Stimulated activated CD8-positive, alpha-beta memory T cell treated with anti-CD3 and anti-CD28 coated beads, Interleukin-4, amount 100 ng/mL, for 48 hours (primary cell): ENCODE results near the gene LRP11.
"Not testable (repeated sequence)": the region's sequence is repeated elsewhere in the genome, so short reads cannot be mapped to it uniquely, and the experiment has no call there.

Experiments used
- DNase-seq: peaks from one replicate; pipeline ENCODE4 v3.0.0-alpha.2; 2020

LRP11 gene

GRCh38 chr6:149867876-149868640 lies 3.9 kb upstream of the LRP11 start:
- DNase-seq: no peak

- DNase-seq: no peak
Measured at GRCh38 chr6:149864578-149865535, 698 bp upstream of the LRP11 start.

GRCh38 chr6:149862922-149863697 lies 1.0 kb downstream of the LRP11 start:
- DNase-seq: peak; percentile 53

- DNase-seq: not testable (repeated sequence)
Measured at GRCh38 chr6:149862424-149862738, 1.8 kb downstream of the LRP11 start.

- DNase-seq: no peak
Measured at GRCh38 chr6:149861603-149862423, 2.3 kb downstream of the LRP11 start.

- DNase-seq: no peak
Measured at GRCh38 chr6:149860834-149861602, 3.1 kb downstream of the LRP11 start.

GRCh38 chr6:149860513-149860833 lies 3.7 kb downstream of the LRP11 start:
- DNase-seq: no peak

- no peak for DNase-seq
Measured at GRCh38 chr6:149859938-149860337, 4.2 kb downstream of the LRP11 start.

- no peak for DNase-seq
Measured at GRCh38 chr6:149859368-149859767, 4.8 kb downstream of the LRP11 start.

GRCh38 chr6:149857541-149857940 lies 6.6 kb downstream of the LRP11 start:
- no peak for DNase-seq

- no peak for DNase-seq
Measured at GRCh38 chr6:149856256-149856994, 7.7 kb downstream of the LRP11 start.

GRCh38 chr6:149855741-149856140 lies 8.4 kb downstream of the LRP11 start:
- DNase-seq: no peak

GRCh38 chr6:149855040-149855654 lies 9.0 kb downstream of the LRP11 start:
- DNase-seq: no peak

- no peak for DNase-seq
Measured at GRCh38 chr6:149854532-149854931, 9.6 kb downstream of the LRP11 start.

- DNase-seq: not testable (repeated sequence)
Measured at GRCh38 chr6:149854017-149854416, 10.1 kb downstream of the LRP11 start.

GRCh38 chr6:149852881-149853280 lies 11.3 kb downstream of the LRP11 start:
- DNase-seq: no peak

- DNase-seq: no peak
Measured at GRCh38 chr6:149852180-149852579, 12.0 kb downstream of the LRP11 start.

- no peak for DNase-seq
Measured at GRCh38 chr6:149851461-149852110, 12.6 kb downstream of the LRP11 start.

GRCh38 chr6:149848343-149848742 lies 15.8 kb downstream of the LRP11 start:
- DNase-seq: not testable (repeated sequence)

- no peak for DNase-seq
Measured at GRCh38 chr6:149847939-149848267, 16.3 kb downstream of the LRP11 start.
